A673 (cell line): ENCODE measurements around the gene FAM98A. TPM values are rescaled to one million over a fixed set of nuclear protein-coding genes. Genes with fewer than 3 reads are reported as not detected.

Experiments used
- BruUV-seq: library from RNA; stranded (reverse); fragments of 400-500 nt; replicated peaks from 2 replicates; lab custom pipeline; 2021; lab: Mats Ljungman, UMichigan
- CTCF ChIA-PET: fragments of 300-600 bp; sonication (Branson Sonifier 250); formaldehyde crosslinking; loops from one replicate; lab custom pipeline; 2022; ENCODE audit warnings: antibody characterized with exemption; lab: Charles Lee
- POLR2A ChIA-PET: fragments of 300-600 bp; sonication (Branson Sonifier 250); formaldehyde crosslinking; loops from one replicate; lab custom pipeline; 2022; ENCODE audit warnings: antibody characterized with exemption; ENCODE audit not compliant: low non-redundant PET; lab: Charles Lee
- DNase-seq: peaks from one replicate; pipeline ENCODE4 v3.0.0-alpha.2; 2015; ENCODE audit warnings: low spot score
- H3K27ac ChIP-seq: fragments of 200-600 bp; sonication (generic); 2 replicates; pipeline ENCODE4 v1.5.1; 2016; ENCODE audit warnings: mixed run types, low read depth, mild to moderate bottlenecking, mixed read lengths, antibody characterized with exemption, low read length; ENCODE audit not compliant: poor library complexity, severe bottlenecking
- H3K27me3 ChIP-seq: fragments of 200-600 bp; sonication (generic); replicated peaks from 2 replicates; pipeline ENCODE4 v1.6.1; 2017; ENCODE audit warnings: mixed run types, low read depth, mild to moderate bottlenecking, mixed read lengths, antibody characterized with exemption, low read length; ENCODE audit not compliant: insufficient read depth, poor library complexity
- H3K36me3 ChIP-seq: fragments of 200-600 bp; sonication (generic); 2 replicates; pipeline ENCODE4 v1.6.1; 2016; ENCODE audit warnings: mixed run types, mild to moderate bottlenecking, mixed read lengths, antibody characterized with exemption, low read length; ENCODE audit not compliant: insufficient read depth, poor library complexity, severe bottlenecking
- H3K4me1 ChIP-seq: fragments of 200-600 bp; sonication (generic); 2 replicates; pipeline ENCODE4 v1.6.1; 2017; ENCODE audit warnings: mixed run types, mild to moderate bottlenecking, mixed read lengths, antibody characterized with exemption, low read length; ENCODE audit not compliant: insufficient read depth, poor library complexity, severe bottlenecking
- H3K4me3 ChIP-seq: fragments of 200-600 bp; sonication (generic); 2 replicates; pipeline ENCODE4 v1.5.1; 2016; ENCODE audit warnings: low read depth, mixed run types, mild to moderate bottlenecking, mixed read lengths, low read length; ENCODE audit not compliant: poor library complexity, severe bottlenecking
- H3K9me3 ChIP-seq: fragments of 200-600 bp; sonication (generic); 2 replicates; pipeline ENCODE4 v1.6.1; 2016; ENCODE audit warnings: mixed run types, low read depth, mild to moderate bottlenecking, mixed read lengths, antibody characterized with exemption, low read length; ENCODE audit not compliant: poor library complexity, severe bottlenecking
- EZH2 ChIP-seq: fragments of 200-600 bp; sonication (generic); IDR thresholded peaks from 2 replicates; pipeline ENCODE4 v1.6.1; 2017; ENCODE audit warnings: borderline replicate concordance, low read depth, mild to moderate bottlenecking, mixed read lengths, antibody characterized with exemption, low read length; ENCODE audit not compliant: poor library complexity, severe bottlenecking
- intact Hi-C: fragments of 100-400 bp; cut with micrococcal nuclease; formaldehyde crosslinking; loops from one replicate; pipeline ENCODE4 v1.10.0; 2022; ENCODE audit not compliant: unreplicated experiment
- total RNA-seq: library from RNA; stranded (reverse); gene quantifications from 2 replicates; pipeline ENCODE4 v1.2.3, GENCODE V29; 2021
- TF ChIP-seq, protein P1 (sequence below): fragments of 300-800, 200-600 bp; sonication (generic); conservative IDR thresholded peaks from 2 replicates; pipeline ENCODE4 v1.5.1; 2017; ENCODE audit warnings: low read depth, mild to moderate bottlenecking, antibody characterized with exemption, low read length, moderate library complexity, mixed read lengths

The FAM98A gene
- total RNA-seq, 1 experiment from 2014 or later = 64.7 TPM

DNA sequence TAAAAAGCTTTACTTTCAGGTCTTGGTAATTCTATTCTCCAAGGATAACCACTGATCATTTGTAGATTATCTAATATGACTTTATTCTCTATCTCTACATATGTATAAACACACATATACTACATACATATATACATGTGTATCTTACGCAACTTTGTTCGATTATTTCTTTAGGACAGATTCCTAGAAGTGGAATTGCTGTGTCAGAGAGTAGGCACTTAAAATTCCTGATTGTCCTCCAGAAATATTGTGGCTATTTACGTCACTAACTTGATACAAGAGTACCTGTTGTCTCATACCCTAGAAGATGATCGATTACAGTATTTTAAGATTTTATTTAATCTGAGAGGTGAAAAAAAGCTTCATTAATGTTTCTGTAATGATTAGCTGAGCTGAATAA is 57.9 kb downstream of the FAM98A start:
- TF ChIP-seq EZH2 = no peak
- TF ChIP-seq, protein P1, sequence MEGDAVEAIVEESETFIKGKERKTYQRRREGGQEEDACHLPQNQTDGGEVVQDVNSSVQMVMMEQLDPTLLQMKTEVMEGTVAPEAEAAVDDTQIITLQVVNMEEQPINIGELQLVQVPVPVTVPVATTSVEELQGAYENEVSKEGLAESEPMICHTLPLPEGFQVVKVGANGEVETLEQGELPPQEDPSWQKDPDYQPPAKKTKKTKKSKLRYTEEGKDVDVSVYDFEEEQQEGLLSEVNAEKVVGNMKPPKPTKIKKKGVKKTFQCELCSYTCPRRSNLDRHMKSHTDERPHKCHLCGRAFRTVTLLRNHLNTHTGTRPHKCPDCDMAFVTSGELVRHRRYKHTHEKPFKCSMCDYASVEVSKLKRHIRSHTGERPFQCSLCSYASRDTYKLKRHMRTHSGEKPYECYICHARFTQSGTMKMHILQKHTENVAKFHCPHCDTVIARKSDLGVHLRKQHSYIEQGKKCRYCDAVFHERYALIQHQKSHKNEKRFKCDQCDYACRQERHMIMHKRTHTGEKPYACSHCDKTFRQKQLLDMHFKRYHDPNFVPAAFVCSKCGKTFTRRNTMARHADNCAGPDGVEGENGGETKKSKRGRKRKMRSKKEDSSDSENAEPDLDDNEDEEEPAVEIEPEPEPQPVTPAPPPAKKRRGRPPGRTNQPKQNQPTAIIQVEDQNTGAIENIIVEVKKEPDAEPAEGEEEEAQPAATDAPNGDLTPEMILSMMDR = no peak
- CTCF ChIA-PET = no interaction called here
- POLR2A ChIA-PET = no interaction called here

DNA sequence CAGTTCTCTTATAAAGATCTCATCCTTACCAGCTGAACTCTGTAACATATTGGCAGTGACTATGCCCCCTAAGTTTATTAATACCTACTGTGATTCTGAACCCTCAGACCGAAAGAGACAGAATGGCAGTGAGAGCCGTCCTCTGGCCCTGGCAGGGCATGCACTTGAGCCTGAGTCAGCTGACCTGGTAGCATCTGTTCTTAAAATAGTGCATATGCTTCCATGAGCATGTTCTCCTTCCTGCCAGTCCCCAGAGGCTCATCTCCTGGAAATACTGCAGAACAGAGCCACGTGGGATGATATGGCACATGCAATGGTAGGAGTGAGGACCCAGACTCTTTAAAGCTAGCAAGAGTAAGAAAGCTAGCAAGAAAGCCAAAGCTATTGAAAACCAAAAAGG is 63.7 kb downstream of the FAM98A start:
- POLR2A ChIA-PET = no interaction called here
- Histone ChIP-seq H3K36me3 (no peaks in the 10 kb centered on the region), H3K9me3 (no peaks in the 10 kb centered on the region), H3K27me3 (no peaks in the 10 kb centered on the region), H3K27ac (no peak overlapping the region), H3K4me1 (no peaks in the 10 kb centered on the region), H3K4me3 (no peak overlapping the region)
- intact Hi-C loops = no loop called here
- no TSS peak for BruUV-seq
- no peak for TF ChIP-seq EZH2
- TF ChIP-seq, protein P1 = no peak
- CTCF ChIA-PET = no interaction called here
- DNase-seq = no peak

More for the DNA sequence above, 57.9 kb downstream of the FAM98A start:
- BruUV-seq = no TSS peak
- Histone ChIP-seq H3K27ac (no peak overlapping the region), H3K36me3 (no peaks in the 10 kb centered on the region), H3K4me1 (no peaks in the 10 kb centered on the region), H3K27me3 (no peaks in the 10 kb centered on the region), H3K9me3 (no peaks in the 10 kb centered on the region), H3K4me3 (no peak overlapping the region)
- DNase-seq = no peak
- intact Hi-C loops = no loop called here

Other genes with a start within 250 kb of the FAM98A start
- 0.34 TPM in 1 of 2 replicates, not detected in the other for gene RASGRP3, start 122.7 kb downstream of the FAM98A start, total RNA-seq